ENCODE results near the gene TMEM44. TPM values are rescaled to one million over a fixed set of nuclear protein-coding genes. Genes with fewer than 3 reads are reported as not detected.

The TMEM44 gene
- total RNA-seq, 1 donor from 2014 or later: 35.3 TPM

DNA sequence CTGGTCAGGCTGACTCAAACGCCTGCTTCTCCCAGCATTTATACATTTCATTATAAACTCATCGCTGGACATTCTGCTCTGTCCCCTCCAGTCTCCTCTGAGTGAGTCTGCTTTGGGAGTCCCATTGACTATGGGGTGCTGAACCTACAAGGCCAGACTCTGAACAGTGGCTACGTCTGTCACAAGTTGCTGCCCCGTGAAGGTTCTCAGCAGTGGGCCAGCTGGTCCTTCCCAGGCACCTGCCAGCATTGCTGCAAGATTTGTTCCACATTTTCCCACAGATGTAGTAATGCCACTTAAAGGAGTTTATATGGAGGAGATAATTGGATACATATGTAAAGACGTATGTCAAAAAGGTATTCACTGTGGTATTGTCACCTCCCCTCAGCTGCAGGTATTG lies 73.7 kb downstream of the TMEM44 start:
- no peak for DNase-seq
- no peaks in the 10 kb centered on the region for H3K27me3 Mint-ChIP-seq (ENCODE audit: unreplicated experiment)
- no peak for TF ChIP-seq CTCF (IDR thresholded peaks at IDR 0.05; ENCODE audit: partially characterized antibody, unreplicated experiment)
- no peak overlapping the region for H3K27ac Mint-ChIP-seq (ENCODE audit: unreplicated experiment)
- H3K9me3 Mint-ChIP-seq (ENCODE audit: unreplicated experiment): peaks cover 4% of the 10 kb centered on the region
- no peaks in the 10 kb centered on the region for H3K36me3 Mint-ChIP-seq (ENCODE audit: unreplicated experiment)
- peaks cover 9% of the 10 kb centered on the region for H3K4me1 Mint-ChIP-seq (ENCODE audit: low read depth, unreplicated experiment)
- no peak overlapping the region for H3K4me3 Mint-ChIP-seq (ENCODE audit: unreplicated experiment)

DNA sequence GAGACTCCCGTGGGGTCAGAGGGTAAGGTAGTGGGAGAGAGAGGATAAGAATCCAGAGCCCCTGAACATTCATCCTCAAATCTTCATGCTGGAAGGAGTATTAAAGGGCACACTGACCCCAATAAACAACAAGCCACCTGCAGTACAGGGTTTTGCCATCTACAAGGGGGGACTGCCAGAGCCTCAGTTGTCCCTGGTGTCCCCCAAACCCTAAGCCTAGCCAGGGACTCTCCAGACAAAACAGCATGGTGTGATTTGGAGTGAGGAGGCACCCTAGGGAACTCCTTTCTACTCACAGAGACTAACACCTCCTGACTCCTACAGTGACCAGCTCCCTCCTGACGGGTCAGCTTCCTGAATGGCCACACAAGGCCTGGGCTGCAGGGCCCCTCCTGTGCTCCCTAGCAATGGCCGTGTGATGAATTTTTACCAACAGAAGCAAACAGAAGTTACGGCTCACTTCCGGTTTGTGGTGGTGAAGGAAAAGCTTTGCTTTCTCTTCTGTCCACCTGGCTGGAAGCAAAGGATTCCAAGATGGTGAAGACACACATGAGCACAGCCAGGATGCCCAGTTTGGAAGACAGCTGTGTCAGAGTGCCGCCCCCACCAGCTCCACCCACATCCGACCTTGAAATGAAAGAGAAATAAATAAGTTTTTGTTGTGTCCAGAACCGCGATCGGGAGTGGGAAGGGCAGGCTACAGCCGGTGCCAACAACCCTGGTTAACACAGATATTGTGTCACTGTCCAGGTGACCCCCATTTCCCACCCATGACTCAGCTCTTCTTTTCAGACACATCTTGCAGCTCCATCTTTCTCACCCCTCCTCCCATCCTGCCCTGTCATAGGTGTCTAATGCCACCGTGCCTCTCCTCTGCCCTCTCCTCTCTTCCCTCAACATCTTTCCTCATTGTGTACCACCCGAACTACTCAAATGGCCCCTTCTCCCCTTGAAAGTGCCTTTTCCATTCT lies 76.8 kb downstream of the TMEM44 start:
- TF ChIP-seq CTCF (IDR thresholded peaks at IDR 0.05; ENCODE audit: partially characterized antibody, unreplicated experiment): no peak
- DNase-seq: no peak
- H3K27ac Mint-ChIP-seq (ENCODE audit: unreplicated experiment): no peak overlapping the region

GRCh38 chr3:194555175-194556062 lies 77.8 kb downstream of the TMEM44 start:
- no peak overlapping the region for H3K27ac Mint-ChIP-seq (ENCODE audit: unreplicated experiment)
- peaks cover 3% of the 10 kb centered on the region for H3K9me3 Mint-ChIP-seq (ENCODE audit: unreplicated experiment)
- DNase-seq: no peak
- H3K4me1 Mint-ChIP-seq (ENCODE audit: low read depth, unreplicated experiment): peaks cover 10% of the 10 kb centered on the region
- H3K36me3 Mint-ChIP-seq (ENCODE audit: unreplicated experiment): no peaks in the 10 kb centered on the region
- no peak for TF ChIP-seq CTCF (IDR thresholded peaks at IDR 0.05; ENCODE audit: partially characterized antibody, unreplicated experiment)
- H3K4me3 Mint-ChIP-seq (ENCODE audit: unreplicated experiment): no peak overlapping the region
- no peaks in the 10 kb centered on the region for H3K27me3 Mint-ChIP-seq (ENCODE audit: unreplicated experiment)

More for the DNA sequence above, 76.8 kb downstream of the TMEM44 start:
- no peak overlapping the region for H3K4me3 Mint-ChIP-seq (ENCODE audit: unreplicated experiment)
- H3K9me3 Mint-ChIP-seq (ENCODE audit: unreplicated experiment): peaks cover 3% of the 10 kb centered on the region
- H3K27me3 Mint-ChIP-seq (ENCODE audit: unreplicated experiment): no peaks in the 10 kb centered on the region
- peaks cover 9% of the 10 kb centered on the region for H3K4me1 Mint-ChIP-seq (ENCODE audit: low read depth, unreplicated experiment)
- no peaks in the 10 kb centered on the region for H3K36me3 Mint-ChIP-seq (ENCODE audit: unreplicated experiment)

DNA sequence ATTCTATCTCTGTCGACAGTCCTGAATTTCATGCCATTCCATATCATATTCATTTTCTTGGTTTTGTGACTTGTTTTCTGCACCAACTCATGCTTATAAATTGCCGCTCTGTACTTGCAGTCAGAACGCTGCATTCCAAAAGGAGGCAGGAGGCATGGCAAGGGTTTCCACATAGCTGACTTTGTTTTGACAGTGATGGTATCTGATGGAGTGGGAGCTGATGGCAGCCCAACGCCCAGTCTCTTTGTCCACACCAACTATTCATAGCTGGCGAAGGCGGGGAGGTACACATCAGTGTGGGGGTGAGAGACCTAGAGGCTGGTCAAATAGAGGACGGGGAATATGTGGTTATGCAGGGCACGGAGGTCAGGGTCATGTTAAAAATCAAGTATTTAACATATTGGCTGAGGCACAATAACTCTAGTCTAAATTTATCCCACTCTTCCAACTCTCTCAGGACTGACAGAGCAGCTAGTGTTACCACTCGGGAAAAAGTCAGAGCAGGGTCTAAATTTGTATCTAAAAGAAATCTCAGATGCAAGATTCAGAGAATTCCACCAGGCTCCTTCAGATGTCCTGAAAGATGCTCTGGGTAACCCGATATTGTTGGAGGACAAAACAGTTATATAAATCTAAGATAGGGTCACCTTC lies 78.6 kb downstream of the TMEM44 start:
- Mint-ChIP-seq H3K4me1 (ENCODE audit: low read depth, unreplicated experiment) (peaks cover 11% of the 10 kb centered on the region), H3K27ac (ENCODE audit: unreplicated experiment) (no peak overlapping the region), H3K27me3 (ENCODE audit: unreplicated experiment) (no peaks in the 10 kb centered on the region), H3K9me3 (ENCODE audit: unreplicated experiment) (peaks cover 3% of the 10 kb centered on the region), H3K36me3 (ENCODE audit: unreplicated experiment) (no peaks in the 10 kb centered on the region), H3K4me3 (ENCODE audit: unreplicated experiment) (no peak overlapping the region)
- TF ChIP-seq CTCF (IDR thresholded peaks at IDR 0.05; ENCODE audit: partially characterized antibody, unreplicated experiment): no peak
- DNase-seq: no peak
